ENCODE results near the gene NPC1. TPM values are rescaled to one million over a fixed set of nuclear protein-coding genes. Genes with fewer than 3 reads are reported as not detected.

NPC1 gene
- total RNA-seq, 6 experiments from 2014 or later: 25.4 to 46.2 (median 34.3) TPM

DNA sequence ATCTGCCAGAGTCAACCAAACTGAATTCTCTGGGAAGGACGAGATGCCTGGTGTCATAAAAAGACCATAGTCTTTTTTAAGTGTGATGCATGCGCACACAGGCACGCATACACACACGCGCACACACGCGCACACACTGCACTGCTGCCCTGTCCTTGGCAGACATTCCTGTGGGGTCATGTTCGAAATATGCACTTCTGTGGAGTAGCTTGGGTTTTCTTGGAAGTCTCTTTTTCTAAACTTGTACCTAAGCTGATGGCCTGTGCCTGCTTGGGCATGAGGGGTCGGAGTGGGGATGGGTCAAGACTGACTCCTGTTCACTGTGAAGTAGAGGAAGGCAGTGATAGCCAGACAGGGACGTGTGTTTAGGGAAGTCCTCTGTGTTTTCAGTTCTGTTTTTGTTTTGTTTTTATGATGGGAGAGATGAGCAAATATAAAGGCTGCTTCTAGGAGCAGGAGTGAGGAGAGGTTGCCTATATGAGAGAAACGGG lies 87.0 kb downstream of the NPC1 start:
- peaks cover 35% of the 10 kb centered on the region for H3K4me1 Mint-ChIP-seq (ENCODE audit: low read depth)
- peaks cover 2% of the 10 kb centered on the region; the same call in 1 of the 2 replicates for H3K27me3 Mint-ChIP-seq (ENCODE audit: insufficient read depth)
- TF ChIP-seq, protein P1, sequence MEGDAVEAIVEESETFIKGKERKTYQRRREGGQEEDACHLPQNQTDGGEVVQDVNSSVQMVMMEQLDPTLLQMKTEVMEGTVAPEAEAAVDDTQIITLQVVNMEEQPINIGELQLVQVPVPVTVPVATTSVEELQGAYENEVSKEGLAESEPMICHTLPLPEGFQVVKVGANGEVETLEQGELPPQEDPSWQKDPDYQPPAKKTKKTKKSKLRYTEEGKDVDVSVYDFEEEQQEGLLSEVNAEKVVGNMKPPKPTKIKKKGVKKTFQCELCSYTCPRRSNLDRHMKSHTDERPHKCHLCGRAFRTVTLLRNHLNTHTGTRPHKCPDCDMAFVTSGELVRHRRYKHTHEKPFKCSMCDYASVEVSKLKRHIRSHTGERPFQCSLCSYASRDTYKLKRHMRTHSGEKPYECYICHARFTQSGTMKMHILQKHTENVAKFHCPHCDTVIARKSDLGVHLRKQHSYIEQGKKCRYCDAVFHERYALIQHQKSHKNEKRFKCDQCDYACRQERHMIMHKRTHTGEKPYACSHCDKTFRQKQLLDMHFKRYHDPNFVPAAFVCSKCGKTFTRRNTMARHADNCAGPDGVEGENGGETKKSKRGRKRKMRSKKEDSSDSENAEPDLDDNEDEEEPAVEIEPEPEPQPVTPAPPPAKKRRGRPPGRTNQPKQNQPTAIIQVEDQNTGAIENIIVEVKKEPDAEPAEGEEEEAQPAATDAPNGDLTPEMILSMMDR (IDR thresholded peaks at IDR 0.05): no peak
- no peaks in the 10 kb centered on the region for H3K36me3 Mint-ChIP-seq (ENCODE audit: low read depth)
- H3K9me3 Mint-ChIP-seq: no peaks in the 10 kb centered on the region
- H3K4me3 Mint-ChIP-seq: no peak overlapping the region; the same call in 1 of the 2 replicates
- H3K27ac Mint-ChIP-seq: peak overlapping the region; percentile 50; the same call in 1 of the 2 replicates
- DNase-seq: peak; percentile 49

DNA sequence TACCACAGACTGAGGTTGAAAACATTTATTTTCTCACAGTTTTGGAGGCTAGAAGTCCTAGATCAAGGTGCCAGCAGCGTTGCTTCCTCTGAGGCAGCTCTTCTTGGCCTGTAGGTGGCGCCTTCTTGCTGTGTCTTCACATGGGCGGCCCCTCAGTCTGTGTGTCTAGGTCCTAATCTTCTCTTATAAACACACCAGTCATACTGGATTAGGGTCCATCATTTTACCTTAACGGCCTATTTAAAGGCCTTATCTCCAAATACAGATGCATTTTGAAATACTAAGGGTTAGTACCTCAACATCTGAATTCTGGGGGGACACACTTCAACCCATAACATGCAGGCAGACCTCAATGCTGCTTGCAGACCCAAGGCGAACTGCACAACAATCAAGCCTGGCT lies 87.4 kb downstream of the NPC1 start:
- Mint-ChIP-seq H3K27ac (no peak overlapping the region), H3K4me3 (no peak overlapping the region; the same call in 1 of the 2 replicates), H3K4me1 (ENCODE audit: low read depth) (peaks cover 30% of the 10 kb centered on the region), H3K9me3 (no peaks in the 10 kb centered on the region), H3K27me3 (ENCODE audit: insufficient read depth) (peaks cover 2% of the 10 kb centered on the region; the same call in 1 of the 2 replicates), H3K36me3 (ENCODE audit: low read depth) (no peaks in the 10 kb centered on the region)
- peak; percentile 80 for DNase-seq
- TF ChIP-seq, protein P1 (IDR thresholded peaks at IDR 0.05): peak; percentile 95

DNA sequence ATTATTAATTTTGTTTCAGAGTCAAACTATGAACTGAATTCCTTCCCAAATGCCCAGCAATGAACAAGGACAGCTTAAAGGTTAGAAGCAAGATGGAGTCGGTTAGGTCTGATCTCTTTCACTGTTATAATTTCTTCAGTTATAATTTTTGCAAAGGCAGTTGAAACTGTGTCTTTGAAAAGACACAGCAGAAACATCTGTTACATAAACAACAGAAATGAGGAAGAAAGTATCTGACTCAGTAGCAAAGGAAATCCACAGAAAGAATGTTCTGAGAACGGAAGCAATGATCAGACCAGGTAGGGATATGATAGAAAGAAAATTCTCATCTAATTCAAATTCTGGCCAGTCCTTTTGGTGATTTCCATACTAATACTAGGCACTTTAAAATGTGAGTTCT lies 88.2 kb downstream of the NPC1 start:
- Mint-ChIP-seq H3K27me3 (ENCODE audit: insufficient read depth) (peaks cover 2% of the 10 kb centered on the region; the same call in 1 of the 2 replicates), H3K9me3 (no peaks in the 10 kb centered on the region), H3K36me3 (ENCODE audit: low read depth) (no peaks in the 10 kb centered on the region), H3K4me1 (ENCODE audit: low read depth) (peaks cover 30% of the 10 kb centered on the region), H3K4me3 (no peak overlapping the region), H3K27ac (no peak overlapping the region)
- TF ChIP-seq, protein P1 (IDR thresholded peaks at IDR 0.05): no peak
- DNase-seq: no peak

DNA sequence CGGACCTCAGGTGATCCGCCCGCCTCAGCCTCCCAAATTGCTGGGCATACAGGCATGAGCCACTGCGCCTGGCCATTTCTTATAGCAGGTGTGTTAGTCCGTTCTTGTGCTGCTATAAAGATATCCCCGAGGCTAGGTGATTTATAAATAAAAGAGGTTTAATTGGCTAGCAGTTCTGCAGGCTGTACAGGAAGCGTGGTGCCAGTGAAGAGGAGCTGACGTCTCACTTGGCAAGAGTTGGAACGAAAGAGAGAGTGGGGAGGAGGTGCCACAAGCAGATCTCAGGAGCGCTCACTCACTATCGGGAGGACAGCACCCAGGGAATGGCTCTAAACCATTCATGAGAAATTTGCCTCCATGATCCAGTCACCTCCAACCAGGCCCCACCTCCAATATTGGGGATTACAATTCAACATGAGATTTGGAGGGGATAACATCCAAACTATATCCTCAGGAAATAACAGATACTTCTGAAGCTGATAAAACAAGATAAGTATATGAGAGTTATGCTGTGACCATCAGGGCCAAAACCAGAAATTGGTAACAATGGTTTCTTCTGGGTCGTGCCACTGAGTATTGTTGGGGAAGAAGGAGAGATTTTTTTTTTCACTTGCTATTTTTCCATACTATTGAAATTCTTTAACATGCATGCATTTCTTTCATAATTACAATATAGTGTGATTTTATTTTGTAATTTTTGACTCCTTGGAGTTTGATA lies 90.4 kb downstream of the NPC1 start:
- Mint-ChIP-seq H3K36me3 (ENCODE audit: low read depth) (peaks cover 2% of the 10 kb centered on the region), H3K27me3 (ENCODE audit: insufficient read depth) (peaks cover 2% of the 10 kb centered on the region; the same call in 1 of the 2 replicates), H3K9me3 (no peaks in the 10 kb centered on the region), H3K4me3 (no peak overlapping the region), H3K27ac (no peak overlapping the region), H3K4me1 (ENCODE audit: low read depth) (peaks cover 20% of the 10 kb centered on the region)
- TF ChIP-seq, protein P1 (IDR thresholded peaks at IDR 0.05): no peak
- DNase-seq: no peak

DNA sequence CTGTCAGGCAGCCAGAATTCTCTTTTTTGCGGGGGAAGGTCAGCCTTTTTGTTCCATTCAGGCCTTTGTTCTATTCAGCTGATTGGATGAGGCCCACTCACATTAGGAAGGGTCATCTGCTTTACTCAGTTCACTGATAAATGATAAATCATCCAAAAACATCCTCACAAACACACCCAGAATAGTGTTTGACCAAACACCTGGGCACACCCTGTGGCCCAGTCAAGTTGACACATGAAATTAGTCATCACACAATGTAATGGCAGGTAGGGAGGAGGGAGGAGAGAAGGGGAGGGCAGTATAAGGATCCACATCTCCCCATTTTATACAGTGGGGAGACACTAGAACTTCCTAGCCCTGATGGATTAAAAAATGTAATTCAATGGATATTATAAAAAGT lies 91.3 kb downstream of the NPC1 start:
- no peak overlapping the region for H3K27ac Mint-ChIP-seq
- H3K4me1 Mint-ChIP-seq (ENCODE audit: low read depth): peaks cover 20% of the 10 kb centered on the region
- peaks cover 4% of the 10 kb centered on the region; the same call in 1 of the 2 replicates for H3K27me3 Mint-ChIP-seq (ENCODE audit: insufficient read depth)
- peaks cover 10% of the 10 kb centered on the region for H3K36me3 Mint-ChIP-seq (ENCODE audit: low read depth)
- no peaks in the 10 kb centered on the region for H3K9me3 Mint-ChIP-seq
- no peak for DNase-seq
- H3K4me3 Mint-ChIP-seq: no peak overlapping the region
- TF ChIP-seq, protein P1 (IDR thresholded peaks at IDR 0.05): no peak

All from HFFc6 (cell line).